Stimulated activated CD4-positive, alpha-beta T cell treated with anti-CD3 and anti-CD28 coated beads, Interleukin-2, amount 100 ng/mL, for 24 hours (primary cell): ENCODE measurements around the gene PRRC2B.
"Not testable (repeated sequence)": the region's sequence is repeated elsewhere in the genome, so short reads cannot be mapped to it uniquely, and the experiment has no call there.

ENCODE experiments used
- DNase-seq, 2 donors: peaks; one replicate each; pipeline ENCODE4 v3.0.0-alpha.2; 2020

PRRC2B gene

GRCh38 chr9:131491001-131491710 lies 97.3 kb downstream of the PRRC2B start:
- DNase-seq, result no peak

DNA sequence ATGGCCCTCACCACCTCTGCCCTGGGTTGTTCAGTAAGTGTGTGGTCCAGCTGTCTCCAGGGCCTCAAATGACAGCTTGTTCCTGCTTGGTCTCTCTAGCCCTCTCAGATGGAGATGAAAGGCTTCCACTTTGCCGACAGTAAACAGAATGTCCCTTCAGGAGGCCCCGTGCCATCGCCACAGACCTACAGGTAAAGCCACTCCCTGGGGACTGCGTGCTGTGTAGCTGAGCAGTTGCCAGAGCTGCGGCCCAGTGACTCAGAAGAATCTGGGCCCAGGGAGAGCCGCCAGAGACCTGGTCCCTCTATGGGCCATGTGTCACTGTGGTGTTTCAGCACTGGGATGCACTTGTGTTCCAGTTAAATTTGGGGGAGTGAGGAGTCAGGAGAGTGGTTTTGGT lies 98.2 kb downstream of the PRRC2B start:
- no peak for DNase-seq

DNA sequence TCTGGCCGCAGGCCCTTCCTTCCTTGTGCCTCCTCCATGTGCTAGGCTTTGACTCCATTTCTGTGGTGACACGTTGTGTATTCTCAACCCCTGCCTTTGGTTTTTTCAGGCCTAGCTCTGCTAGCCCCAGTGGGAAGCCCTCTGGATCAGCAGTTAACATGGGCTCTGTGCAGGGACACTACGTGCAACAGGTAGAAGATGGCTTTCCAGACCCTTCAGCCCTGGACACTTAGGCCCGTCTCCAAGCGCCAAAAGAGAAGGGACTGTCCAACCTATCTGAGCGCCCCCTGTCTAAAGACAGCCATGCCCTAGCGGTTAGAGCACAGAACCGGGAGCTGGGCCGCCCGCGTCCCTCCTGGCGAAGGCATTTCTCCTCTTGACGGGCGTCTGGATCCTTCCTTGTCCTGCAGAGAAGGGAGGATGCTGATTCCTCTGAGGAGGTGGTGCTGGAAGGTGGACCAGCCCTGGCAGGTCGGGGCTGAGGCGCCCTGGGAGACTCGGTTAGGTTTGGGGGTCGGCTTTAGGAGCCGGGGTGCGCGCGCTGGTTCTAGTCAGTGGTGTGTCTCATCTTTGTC lies 100.5 kb downstream of the PRRC2B start:
- no peak for DNase-seq

DNA sequence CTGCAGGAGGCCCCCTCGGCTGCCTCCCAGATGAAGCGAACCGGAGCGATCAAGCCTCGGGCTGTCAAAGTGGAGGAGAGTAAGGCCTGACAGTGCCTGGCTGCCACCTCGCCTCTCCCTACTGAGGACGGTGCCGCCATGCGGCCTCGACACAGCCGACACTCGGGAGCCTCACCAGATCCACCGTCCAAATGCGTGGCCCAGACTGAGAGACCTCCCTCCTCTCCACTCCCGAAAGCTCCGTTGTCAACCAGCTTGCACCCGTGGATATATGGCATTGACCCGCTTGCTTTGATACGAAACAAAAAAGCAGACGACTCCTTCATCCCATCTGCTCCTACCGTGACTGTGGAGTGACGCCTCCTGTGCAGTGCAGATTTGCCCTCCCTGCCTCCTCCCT lies 101.9 kb downstream of the PRRC2B start:
- DNase-seq, result no peak

DNA sequence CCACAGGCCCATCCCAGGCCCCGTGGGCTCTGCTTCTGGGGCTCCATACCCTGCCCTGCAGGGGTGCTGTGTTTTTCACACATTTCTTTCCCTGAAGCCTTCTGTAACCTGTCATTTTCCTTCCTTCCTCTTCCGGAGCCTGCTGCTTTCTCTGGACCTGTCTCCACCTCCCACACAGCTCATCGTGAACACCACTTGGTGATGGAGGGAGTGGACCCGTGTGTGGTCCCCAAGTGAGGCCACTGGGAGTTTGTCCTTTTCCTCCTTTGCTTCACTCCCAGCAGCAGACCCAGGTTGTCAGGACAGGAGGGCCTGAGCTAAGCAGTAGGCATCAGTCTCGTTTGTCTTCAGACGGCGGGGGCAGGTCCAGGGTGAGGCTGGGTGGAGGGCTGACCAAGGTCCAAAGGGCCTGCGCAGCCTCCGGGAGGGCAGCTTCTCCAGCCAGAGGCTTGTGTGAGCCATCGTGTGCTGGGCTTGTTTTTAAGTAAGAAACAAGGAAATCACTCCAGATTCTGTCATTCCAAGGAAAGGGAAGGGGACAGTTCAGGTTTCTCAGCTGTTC lies 103.0 kb downstream of the PRRC2B start:
- no peak for DNase-seq

- DNase-seq, result no peak
Measured at GRCh38 chr9:131499254-131499767, 105.4 kb downstream of the PRRC2B start.

DNA sequence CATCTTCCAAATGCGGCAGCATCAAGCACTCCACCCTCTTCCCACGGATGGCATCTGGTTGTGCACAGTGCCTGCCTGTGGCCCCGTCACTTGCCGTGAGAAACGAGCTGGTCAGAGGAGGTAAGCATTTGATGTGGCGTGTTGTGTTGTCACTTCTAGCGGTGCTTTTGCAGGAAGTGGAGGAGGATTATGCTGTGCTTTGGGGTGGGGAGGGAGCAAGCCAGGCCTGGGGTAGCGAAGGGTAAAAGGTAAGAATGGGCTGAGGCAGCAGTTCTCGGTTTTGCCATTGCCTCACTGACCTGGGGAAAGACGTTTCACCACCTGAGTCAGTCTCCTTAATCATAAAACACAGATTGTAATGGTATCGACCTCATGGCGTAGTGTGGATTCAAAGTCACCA lies 106.5 kb downstream of the PRRC2B start:
- DNase-seq, result peak; percentile 67 to 69

DNA sequence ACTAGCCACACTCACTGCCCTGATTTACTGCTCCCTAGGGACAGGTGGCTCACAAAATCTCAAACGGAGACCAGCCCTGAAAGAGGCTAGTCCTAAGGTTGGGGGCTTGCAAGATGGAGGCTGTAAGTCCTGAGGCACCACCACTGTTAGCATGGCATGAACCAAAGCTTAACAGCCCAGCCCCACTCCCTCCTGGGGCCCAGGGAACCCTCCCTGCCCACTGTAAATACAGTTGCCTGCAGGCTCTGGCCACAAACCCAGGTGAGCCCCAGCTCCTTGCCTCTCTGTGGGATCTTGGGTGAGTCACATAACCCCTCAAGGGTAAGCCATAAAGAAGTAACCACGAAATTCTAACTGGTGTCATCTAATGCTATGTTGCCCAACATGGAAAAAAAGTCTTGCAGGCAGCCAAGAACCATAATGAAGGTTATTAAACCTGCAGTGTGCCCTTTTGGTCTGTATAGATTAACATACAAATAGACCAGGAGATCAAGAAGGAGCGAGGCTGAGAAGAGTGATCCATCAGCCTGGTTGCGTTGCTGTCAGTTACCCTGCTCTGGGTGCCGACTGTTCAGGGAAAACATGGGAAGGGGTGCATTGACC lies 107.2 kb downstream of the PRRC2B start:
- peak; percentile 62 to 63 for DNase-seq

DNA sequence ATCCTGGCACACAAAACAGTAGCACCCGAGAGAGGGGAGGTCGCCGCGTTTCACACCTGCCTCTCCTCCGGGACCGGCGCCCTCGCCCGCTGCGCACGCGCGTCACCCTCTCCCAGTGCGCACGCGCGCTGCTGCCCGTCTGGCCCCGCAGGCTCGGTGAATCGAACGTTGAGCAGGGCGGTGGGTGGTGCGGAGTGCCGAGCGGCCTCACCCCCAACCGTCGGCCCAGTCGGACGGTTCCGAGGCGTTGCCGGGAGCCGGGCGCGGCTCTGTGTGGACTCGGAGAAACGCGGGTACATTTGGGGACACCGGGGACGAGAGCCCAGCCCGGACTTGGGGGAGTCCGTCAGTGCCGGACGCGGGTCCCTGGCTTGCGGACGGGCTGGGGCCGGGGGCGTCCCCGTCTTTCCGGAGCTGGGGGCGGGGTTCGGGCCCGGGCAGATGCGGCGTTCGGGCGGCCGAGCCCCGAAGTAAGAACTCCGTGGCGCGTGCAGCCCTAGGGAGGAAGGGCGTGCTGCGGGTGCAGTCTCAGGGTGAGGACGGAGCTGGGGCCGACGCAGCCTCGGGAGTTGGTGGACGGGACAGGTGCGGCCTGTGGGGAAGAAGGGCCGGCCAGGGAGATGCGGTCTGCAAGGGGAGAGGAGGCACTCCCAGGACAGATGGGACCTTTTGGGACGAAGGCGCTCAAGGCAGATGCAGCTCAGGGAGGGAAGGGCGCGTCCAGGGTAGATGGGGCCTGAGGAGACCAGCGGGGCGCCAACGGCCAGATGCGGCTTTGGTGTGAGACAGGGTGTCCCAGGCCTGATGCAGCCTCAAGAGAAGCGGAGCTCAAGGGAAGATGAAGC lies 109.1 kb downstream of the PRRC2B start, which contains the start of gene POMT1:
Gene POMT1, plus strand, starts transcription at position 138 of the 845 bp plus-strand sequence. CDS start 1,301 bp downstream, outside the sequence.
- DNase-seq, result peak; percentile 88 to 91

- DNase-seq, result peak; percentile 73 to 76
Measured at GRCh38 chr9:131503626-131504465, 110.0 kb downstream of the PRRC2B start.

GRCh38 chr9:131505012-131505411 lies 111.1 kb downstream of the PRRC2B start:
- no peak for DNase-seq

DNA sequence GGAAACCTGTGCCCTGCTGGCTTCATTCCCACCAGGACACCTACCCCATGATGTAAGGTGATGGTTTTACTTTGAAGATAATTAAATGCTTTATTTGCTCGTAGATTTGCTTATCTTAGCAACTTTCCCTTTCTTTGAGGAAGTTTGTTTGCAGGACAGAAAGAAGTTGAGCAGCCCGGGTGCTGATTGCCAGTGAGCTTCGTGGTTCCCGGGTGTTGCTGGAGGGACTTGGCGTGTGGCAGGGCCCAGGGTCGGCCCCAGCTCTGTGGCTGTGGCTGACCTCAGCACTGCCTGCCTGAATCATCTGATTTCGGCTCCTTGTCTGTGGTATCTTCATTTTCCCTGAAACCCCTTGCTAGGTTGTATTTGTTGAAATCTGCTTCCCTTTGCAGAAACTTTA lies 117.5 kb downstream of the PRRC2B start:
- DNase-seq, result no peak

DNA sequence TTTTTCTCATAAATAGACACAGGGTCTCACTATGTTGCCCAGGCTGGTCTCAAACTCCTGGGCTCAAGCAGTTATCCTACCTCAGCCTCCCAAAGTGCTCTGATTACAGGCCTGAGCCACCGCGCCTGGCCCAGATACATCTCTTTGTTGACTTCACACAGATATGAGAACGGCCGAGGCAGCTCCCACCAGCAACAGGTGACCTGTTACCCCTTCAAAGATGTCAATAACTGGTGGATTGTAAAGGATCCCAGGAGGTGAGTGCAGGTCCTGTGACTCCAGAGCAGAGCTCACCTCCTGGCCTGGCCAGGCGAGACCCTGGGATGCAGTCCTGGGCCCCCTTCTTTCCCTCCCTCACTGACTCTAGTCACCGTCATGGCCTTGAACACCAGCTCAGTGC lies 118.0 kb downstream of the PRRC2B start:
- DNase-seq, result no peak

- no peak for DNase-seq
Measured at GRCh38 chr9:131513177-131513576, 119.3 kb downstream of the PRRC2B start.

GRCh38 chr9:131515559-131516031 lies 121.7 kb downstream of the PRRC2B start:
- DNase-seq, result not testable (repeated sequence)

DNA sequence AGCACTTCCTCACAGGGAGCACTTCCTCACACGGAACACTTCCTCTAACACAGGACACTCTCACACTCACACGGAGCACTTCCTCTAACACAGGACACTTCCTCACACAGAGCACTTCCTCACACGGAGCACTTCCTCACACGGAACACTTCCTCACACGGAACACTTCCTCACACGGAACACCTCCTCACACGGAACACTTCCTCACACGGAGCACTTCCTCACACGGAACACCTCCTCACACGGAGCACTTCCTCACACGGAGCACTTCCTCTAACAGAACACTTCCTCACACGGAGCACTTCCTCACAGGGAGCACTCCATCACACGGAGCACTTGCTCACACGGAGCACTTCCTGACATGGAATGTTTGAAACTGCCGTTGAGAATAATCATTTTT lies 122.2 kb downstream of the PRRC2B start:
- DNase-seq, result no peak

DNA sequence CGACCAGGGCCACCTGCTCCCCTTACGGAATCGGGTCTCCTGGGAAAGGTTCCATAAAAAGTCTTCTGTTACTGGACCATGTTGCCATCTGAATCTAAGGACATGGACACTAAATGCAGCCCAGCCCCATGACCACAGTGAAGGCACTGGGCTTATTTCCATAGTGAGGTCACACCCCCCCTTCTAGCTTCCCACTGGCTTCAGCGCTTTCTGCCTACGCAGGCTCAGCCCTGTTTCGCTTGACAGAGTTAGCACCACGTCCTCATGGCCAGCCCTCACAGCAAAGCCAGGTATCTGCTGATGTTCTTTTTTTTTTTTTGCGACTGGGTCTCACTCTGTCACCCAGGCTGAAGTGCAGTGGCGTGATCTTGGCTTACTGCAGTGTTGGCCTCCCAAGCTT lies 123.0 kb downstream of the PRRC2B start:
- DNase-seq, result no peak

DNA sequence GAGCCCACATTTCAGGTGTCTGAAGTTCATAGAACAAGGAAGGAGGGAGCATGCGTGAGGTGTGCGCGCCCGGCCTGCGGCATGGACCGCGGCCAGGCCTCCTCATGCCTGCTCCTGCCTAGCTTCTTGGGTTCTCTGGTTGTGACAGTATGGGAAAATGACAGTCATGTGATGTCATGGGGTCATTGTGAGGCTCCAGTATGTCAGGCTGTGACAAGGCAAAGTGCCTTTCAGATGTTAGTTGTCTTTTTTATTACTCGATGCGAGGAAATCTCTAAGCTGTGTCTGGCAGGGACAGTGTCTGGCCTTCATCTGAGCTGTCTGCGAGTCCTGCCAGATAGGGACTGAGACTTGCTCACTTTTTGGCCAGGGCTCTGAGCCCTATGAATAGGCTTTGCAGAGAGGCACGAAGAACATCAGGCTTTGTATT lies 123.9 kb downstream of the PRRC2B start:
- no peak for DNase-seq

DNA sequence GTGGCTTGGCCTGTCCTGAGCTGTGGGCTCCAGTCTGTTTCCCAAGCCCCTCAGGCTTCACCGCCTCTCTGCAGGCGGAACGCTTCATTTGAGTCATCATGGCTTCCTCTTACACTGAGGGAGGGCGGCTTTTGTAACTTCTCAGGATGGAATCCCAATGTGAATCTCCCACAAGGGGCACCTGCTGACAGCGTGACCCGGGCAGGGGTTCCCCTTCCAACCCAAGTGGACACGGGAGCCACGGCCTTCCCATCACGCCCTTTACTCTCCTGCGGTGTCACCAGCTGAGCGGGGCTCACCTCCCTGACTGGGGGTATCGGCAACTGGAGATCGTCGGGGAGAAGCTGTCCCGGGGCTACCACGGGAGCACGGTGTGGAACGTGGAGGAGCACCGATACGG lies 124.7 kb downstream of the PRRC2B start:
- no peak for DNase-seq

- DNase-seq, result no peak
Measured at GRCh38 chr9:131520503-131520902, 126.6 kb downstream of the PRRC2B start.

DNA sequence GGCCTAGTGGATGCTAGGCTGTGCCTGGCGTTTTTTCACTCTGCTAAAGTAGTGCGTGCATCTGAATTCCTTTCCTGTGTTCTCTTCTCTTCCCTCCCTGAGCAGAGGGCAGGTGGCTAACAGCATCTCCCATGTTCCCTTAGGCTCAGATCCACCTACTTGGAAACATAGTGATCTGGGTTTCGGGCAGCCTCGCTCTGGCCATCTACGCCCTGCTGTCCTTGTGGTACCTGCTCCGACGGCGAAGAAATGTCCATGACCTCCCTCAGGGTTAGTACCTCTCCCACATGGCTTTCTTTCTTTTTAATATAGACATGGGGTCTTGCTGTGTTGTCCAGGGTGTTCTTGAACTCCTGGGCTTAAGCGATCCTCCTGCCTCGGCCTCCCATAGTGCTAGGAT lies 127.3 kb downstream of the PRRC2B start:
- DNase-seq, result no peak

GRCh38 chr9:131521822-131522221 lies 127.9 kb downstream of the PRRC2B start:
- no peak for DNase-seq
